NCI-H2081 (cell line): Measurements from ENCODE around the gene TMEM184C.

Experiments used
- DNase-seq, 2 experiments: peaks; one replicate each; lab custom pipeline; 2025; lab: John Stamatoyannopoulos, UW

Gene TMEM184C

DNA sequence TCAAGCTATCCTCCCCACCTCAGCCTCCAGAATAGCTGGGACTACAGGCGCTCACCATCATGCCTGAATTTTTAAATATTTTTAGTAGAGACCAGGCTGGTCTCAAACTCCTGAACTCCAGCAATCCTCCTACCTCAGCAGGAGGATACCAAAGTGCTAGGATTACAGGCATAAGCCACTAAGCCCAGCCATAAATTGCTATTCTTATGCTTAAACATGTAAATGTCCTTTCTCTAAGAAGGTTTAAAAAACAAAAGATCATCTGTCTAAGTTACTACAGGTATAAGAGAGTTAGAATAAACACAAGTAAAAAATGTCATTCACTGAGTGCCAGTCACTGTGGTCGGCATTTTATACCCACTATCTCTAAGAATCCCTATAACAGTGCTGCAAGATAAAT is 38.4 kb downstream of the TMEM184C start:
- DNase-seq = no peak

DNA sequence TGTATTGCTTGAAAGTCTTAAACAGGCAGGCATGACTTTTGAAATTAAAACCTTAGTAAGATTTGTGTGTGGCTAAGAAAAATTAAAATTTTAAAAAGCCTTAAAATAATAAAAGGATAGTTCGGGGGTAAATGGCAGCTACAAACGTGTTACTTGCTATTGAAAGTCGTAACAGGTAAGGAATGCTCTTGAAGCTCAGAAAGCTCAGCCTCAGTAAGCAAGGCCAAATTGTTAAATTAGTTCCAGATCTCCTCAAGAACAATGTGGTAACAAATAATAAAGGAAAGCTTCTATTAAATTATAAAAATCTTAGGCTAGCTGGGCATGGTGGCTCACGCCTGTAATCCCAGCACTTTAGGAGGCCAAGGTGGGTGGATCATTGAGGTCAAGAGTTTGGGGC is 41.3 kb downstream of the TMEM184C start:
- no peak for DNase-seq

DNA sequence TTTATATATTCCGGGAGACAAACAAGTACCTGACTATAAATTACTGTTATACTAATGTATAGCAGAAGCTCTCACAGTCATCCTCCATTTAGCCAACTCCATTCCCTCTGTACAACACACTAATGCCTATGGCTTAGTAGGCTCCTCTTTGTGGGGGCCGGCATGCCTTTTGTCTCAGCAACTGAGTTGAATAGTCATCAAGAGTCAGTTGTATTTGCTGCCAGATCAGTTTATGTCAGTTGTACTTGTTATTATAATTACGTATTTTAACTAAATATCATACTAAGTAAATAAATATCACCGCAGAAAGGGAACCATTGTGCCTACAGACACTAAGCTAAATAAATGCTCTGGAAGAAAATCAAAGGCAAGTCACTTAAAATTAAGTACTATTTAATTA is 56.9 kb downstream of the TMEM184C start:
- DNase-seq = no peak

DNA sequence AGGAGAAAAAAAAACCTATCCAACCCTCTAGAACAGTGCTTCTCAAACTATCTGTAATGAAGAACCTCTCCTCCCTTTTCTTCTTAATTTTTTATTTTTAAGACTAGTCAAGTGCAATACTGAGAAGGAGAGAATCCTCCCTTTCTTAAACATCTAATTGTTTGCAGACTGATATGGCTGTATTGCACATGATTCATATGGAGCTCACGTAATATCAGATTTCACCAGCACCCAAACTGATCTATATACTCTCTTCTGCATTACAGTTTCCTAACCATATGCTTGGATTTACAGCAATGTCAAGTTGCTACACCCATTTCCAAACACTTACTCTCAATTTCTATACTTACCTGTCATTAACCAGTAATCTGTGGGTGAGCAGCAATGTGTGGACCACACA is 57.3 kb downstream of the TMEM184C start:
- no peak for DNase-seq

DNA sequence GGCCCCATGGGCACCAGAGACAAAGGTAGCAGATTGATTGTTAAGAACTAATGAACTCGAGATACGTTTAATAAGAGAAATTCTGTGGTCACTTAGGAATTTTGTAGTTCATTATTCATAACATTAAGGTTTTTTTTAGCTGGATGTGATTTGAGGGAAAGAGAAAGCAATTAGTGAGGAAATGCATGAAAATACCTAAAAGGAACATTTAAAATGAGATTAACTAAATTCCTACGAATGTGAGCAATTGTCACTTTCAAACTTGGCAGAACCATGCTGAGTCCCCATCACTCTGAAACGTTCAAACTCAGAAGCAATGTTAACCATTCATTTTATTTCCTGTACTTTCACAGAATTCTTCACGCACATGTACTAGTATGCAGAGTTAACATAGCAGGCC is 60.9 kb downstream of the TMEM184C start:
- no peak for DNase-seq

DNA sequence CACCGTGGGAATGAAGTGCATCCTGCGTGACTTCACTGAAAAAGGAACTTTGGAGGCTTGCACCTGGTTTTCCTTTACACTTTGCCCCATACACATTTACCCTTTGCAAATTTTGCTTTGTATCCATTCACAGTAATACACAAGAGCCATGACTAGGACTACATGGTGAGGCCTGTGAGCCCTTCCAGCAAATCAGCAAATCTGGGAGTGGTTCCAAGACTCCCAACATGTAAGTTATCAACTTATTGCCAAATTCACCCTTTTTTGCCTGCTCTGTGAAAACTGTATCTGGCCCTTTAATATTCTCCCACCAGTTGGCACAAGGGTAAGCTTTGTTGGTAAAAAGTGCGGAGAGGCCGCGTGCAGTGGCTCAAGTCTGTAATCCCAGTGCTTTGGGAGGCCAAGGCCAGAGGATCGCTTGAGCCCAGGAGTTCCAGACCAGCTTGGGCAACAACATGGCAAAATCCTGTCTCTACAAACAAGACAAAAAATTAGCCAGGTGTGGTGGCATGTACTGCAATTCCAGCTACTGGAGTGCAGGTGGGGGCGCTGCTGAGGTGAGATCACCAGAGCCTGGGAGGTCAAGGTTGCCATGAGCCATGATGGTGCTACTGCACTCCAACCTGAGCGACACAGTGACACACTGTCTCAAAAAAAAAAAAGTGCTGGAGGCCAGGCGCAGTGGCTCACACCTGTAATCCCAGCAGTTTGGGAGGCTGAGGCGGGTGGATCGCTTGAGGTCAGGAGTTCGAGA is 61.8 kb downstream of the TMEM184C start:
- DNase-seq = no peak

DNA sequence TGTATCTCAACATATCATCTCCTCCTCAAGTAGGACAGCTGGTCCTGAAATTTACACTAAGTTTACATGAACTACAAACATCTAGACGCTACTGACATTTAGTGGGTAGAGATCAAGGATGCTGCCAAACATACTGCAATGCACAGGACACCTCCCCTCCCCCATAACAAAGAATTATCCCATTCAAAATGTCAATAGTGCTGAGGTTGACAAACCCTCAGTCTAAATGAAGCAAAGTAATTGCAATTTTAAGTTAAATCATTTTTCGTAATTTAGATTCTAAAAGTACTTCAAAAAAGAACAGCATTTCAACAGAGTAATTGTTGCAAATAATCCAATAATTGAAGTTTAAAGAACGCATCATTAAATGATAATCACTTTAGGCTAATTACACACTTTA is 65.6 kb downstream of the TMEM184C start:
- DNase-seq = peak in 1 of 2 experiments; percentile 0

DNA sequence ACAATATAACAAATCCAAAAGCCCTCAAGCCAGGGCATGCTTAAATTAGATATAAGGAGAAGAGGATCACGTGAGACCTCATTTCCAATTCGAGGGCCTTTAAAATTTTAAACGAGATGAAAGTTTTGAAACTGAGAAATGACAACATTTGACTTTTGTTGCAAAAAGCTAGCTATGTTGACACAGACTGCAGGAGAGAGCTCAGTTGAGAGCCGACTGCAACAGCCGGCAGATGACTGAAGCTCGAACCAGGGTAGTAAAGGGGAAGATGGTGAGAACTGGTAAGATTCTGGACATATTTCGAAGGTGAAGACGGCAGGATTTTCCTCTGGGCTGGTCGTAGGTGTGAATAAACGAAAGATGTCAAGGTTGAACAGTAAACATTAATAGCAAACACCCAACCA is 66.0 kb downstream of the TMEM184C start:
- peak in 1 of 2 experiments; percentile 6 for DNase-seq

DNA sequence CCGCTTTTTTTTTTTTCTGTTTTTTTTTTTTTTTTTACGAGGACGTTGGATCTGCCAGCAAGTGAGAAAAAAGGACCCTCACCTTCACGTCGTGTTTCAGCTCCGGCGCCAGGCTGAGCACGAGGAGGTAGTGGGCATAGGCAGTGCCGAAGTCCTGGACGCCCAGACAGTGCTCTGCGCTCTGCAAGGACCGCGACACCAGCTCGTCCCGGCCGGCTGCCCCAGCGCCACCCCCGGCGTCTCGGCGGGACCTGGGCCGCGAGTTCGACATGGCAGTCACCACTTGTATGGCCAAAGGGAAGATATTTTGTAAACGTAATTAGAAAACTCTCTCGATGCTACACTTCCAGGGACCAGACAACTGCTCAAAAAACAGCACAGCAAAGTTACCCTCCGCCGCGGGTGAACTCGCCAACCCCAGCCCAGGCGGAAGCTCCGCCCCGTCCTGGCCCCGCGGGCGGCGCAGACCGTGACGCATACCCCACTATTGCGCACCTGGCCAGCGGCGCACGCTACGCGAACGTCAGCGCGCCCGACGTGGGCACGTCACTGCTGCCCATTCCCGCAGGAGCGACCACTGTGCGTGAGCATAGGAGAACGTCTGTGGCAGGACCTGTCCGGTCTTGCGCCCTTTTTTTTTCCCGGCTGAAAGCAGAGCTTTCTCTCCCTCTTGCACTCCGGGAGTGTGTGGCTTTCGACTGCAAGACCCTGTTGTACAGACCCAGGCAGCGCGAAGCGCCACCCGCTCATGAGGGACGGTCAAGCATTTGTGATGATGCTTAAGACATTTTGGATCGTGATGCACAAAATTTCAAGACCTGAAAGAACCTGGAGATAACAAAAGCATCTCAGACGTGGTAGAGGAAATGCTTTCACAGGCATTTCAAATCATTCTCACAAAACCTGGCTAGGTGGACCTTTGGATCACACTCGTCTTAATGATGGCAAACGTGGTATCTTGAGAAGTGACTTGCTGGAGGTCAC is 66.8 kb downstream of the TMEM184C start, which contains the start of gene PRMT9:
Gene PRMT9 (minus strand): TSS at position 447 of the 984 bp plus-strand sequence. CDS start 176 bp downstream, at position 271.
- DNase-seq = peak; percentile 72 to 89

DNA sequence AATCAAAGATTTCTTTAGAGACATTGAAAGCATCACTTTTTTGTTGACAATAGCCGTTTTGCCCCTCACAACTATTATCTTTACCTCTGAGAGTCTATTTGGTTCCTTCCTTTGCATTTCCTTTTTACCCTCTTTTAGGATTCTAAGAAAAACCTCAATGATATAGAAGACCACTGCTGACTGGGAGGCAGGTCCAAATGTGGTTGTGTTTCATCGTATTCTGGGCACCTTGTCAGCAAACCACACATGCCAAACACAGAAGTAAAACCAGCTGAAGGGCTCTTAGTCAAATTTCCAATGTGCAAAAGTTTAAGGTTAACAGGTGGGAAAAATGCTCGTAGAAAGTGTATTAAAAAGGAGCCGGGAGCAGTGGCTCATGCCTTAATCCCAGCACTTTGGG is 71.9 kb downstream of the TMEM184C start:
- DNase-seq = no peak

DNA sequence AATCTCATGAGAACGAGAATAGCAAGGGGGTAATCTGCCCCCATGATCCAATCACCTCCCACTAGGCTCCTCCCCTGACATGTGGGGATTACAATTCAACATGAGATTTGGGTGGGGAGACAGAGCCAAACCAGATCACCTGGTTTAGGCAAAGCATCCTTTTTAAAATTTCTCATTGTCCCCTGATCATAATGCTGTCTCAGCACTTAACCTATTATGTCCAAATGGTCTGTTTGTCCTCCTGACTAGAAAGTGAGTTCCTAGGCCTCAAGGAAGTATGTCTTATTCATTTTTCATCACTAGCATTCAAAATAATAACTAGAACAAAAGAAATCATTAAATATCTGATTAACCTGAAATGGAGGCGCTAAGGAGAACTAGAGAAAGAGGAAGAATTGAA is 74.6 kb downstream of the TMEM184C start:
- DNase-seq = no peak

DNA sequence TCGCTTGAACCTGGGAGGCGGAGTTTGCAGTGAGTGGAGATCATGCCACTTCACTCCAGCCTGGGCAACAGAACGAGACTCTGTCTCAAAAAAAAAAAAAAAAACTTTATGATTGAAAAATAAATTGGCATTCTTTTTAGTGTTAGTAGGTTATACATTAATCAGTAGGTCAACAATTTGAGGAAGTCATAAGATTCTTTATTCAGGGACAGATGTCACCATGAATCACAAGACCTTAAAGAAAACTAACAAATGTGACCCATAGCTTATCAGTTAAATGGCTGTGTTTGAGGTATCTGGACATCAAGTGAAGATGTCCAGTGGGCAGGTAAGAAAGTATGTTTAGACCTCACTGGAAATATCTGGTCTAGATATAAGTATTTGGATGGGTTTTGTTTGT is 76.0 kb downstream of the TMEM184C start:
- no peak for DNase-seq

DNA sequence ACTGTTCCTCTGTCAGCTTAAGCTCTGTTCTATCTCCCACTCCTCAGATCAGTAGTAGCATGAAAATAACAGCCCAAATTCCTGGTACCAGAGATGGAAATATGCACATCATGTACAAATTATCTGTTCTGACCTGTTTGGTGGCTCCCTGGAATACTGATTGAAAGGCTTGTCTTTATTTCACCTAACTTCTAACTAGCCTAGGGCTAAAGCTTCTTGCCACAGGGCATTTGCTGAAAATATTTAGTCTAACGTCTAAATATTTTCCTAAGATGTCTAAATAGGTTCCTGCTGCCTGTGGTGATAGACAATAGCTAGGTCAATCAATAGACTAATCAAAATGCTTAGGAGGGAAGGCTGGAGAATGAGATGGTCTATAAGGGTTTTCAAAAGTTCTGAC is 79.7 kb downstream of the TMEM184C start:
- DNase-seq = no peak

DNA sequence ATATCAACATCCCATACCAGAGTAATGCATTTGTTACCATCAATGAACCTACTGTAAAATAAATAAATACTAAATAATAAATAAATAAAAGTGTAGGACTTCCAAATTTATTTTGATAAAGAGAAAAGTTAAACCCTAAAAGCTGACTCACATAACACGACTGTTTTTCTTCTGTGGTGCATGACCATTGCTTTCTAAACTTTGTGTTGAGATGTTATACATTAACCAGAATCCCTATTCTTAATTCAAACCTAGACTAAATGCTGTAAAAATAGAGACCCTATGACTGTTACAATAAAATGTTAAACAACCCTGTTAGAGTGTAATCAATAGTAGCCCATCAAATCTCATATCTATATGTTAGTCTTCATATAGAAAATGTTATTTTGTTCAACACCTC is 87.6 kb downstream of the TMEM184C start:
- DNase-seq = no peak

DNA sequence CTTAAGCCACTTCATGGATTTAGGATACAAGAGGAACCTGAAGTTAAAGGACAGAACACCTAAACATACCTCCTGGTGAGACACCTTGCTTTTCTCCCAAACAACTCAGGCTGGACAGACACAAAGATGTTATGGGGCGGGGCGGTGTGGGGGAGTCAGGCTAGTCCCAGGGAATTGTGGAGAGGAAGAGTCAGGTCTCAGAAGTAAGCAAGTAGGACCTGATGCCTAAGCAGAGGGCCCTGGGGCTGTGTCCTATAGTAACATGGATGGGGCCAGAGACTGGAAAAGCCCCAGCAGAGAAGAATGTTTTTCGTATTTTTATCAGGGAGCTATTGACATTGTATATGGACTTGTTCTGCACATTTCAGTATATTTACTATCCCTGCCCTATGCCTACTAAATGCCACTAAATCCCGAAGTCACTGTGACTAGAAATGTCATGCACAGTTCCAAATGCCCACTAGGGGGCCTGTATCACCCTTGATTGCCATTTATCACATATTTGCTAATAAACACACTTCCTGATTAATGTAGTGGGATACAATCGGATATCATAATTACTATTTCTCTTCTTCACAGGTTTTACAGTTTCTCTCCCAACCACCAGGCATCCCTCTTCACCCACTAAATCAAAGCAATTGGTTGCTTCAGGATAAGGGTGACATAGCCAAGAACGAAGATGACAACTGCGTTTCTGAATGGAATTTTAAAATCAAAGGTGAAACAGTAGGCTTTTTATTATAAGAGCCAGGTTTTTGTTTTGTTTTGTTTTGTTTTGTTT is 90.9 kb downstream of the TMEM184C start:
- DNase-seq = peak in 1 of 2 experiments; percentile 20

DNA sequence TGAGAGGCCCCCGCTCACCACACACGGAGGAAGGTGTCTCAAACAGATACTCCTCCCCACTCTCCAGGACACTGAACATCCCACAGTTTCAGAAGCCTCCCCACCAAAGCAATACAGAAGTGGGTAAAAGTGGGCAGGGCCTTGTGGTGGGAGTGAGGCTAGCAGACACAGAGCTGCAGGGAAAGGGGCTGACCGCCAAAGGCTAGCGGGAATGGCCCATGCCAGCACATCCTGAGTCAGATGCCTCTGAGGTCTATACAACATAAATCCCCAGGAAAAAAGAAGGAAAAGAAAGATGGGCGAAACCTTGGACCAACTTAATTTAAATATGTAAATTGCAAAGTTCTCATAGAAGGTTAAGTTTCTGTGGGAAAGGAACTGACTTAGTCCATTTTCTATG is 92.8 kb downstream of the TMEM184C start:
- no peak for DNase-seq

DNA sequence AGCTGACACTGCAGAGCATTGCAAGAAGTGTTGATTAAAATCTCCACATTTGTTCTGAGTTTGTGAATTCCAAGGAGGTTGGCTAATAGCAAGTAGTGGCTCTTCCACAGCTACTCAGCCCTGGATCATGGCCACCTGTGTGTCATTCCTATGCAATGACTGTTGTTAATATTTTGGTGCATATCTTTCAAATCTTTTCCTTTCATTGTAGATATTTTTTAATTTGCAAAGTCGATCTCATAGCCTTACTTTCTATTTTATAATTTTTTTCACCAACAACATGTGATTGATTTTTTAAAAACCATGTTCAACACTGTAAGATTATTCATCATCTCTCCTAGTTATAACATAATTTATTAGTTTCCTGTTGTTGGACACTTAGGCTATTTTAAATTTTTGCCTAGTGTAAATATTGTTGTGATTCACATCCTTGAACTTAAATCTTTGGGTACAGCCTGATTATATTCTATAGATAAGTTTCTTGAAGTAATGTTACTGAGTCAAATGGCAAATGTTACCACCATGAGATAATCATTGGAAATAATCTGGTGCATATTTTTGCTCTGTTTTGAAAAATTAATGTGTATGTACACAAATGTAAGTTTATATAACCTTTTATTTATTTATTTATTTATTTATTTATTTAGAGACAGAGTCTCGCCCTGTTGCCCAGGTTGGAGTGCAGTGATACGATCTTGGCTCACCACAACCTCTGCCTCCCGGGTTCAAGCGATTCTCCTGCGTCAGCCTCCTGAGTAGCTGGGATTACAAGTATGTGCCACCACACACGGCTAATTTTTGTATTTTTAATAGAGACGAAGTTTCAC is 97.6 kb downstream of the TMEM184C start:
- no peak for DNase-seq

DNA sequence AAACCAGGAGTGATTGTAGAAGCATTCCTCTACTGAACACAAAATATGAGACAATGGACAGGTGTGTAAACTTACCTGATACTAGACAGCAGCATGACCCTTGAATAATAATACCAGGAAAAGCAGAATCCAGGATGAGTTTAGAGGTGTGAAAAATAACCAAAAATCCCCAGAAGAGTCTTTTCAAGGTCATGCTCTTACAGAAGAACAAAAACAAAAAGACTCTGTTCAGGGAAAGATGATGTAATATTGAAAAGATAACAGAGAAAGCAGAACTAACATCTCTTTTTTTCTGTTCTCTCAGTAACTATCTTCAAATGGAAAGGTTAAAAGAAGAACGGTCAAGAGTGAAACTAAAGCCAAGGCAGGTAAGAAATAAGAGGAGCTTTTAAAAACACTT is 100.7 kb downstream of the TMEM184C start:
- DNase-seq = no peak
